H1 (cell line): ENCODE results near the gene TNS4. TPM values are rescaled to one million over a fixed set of nuclear protein-coding genes. Genes with fewer than 3 reads are reported as not detected.

ENCODE experiments used
- POU5F1 ChIP-seq: IDR thresholded peaks from 2 replicates; pipeline ENCODE4 v1.6.1; 2011; ENCODE audit warnings: low read depth, mild to moderate bottlenecking, low read length, moderate library complexity
- SUZ12 ChIP-seq: fragments of 200-600 bp; sonication (generic); IDR thresholded peaks from 2 replicates; pipeline ENCODE4 v1.6.1; 2012; ENCODE audit warnings: mild to moderate bottlenecking, inconsistent platforms, low read length, moderate library complexity, mixed read lengths
- polyA plus RNA-seq, 7 experiments: library from polyadenylated mRNA; depleted of rRNA in 3 of 7; stranded (reverse) in 5 of 7; unstranded in 2 of 7; fragments of >200 nt in 5 of 7; fragments of 200-250 nt in 2 of 7; gene quantifications; 1 replicate in 5 of 7; 2 replicates in 1 of 7; 4 replicates in 1 of 7; pipeline versions ENCODE4 v1.2.1 to v1.2.3, GENCODE V29; 2011 to 2013; ENCODE audit warnings: missing spikeins in 2 of 7, mixed read lengths in 2 of 7
- total RNA-seq: library from RNA; stranded (reverse); fragmentation: NEBNext Ultra II Directional; extraction: Animal tissue kit (Norgen Biotek cat#: 25700); gene quantifications from 2 replicates; pipeline ENCODE4 v1.2.1, GENCODE V29; 2021

Gene TNS4
- total and polyA plus RNA-seq, 2 of the 8 experiments (the other 6 are each of a cell fraction or from before 2014, with no cell fraction given), result 0.20 to 0.21 TPM

GRCh38 chr17:40442392-40443195 lies 58.8 kb downstream of the TNS4 start (continued):
- TF ChIP-seq POU5F1, result no peak
- no peak for TF ChIP-seq SUZ12
